ENCODE data around the gene SPAG9. TPM values are rescaled to one million over a fixed set of nuclear protein-coding genes. Genes with fewer than 3 reads are reported as not detected.

SPAG9 gene
- total RNA-seq, 1 donor from 2014 or later, result 44.1 TPM

DNA sequence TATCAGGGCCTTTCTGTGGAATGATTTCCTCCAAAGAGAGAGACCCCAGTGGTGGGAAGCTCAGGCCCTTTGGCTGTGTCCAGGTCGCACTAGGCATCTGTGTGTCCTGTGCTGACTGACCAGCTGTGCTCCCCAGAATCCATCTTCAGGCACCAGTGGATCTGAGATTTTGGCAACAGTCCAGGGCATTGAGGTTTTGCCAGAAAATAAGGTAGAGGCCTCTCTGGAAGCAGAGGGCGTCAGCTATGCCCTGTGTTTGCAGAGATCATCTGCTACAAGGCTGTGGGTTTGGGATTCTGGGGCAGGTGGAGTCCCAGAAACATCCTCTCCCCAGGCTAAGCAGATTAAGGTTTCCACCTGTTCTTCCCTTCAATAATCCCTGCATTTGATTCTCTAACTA, 197.1 kb downstream of the SPAG9 start:
- Mint-ChIP-seq H3K9me3 (no peaks in the 10 kb centered on the region), H3K27ac (no peak overlapping the region), H3K27me3 (ENCODE audit: insufficient read depth) (peaks cover 14% of the 10 kb centered on the region), H3K4me1 (ENCODE audit: low read depth) (peaks cover 22% of the 10 kb centered on the region), H3K4me3 (no peak overlapping the region), H3K36me3 (ENCODE audit: low read depth) (no peaks in the 10 kb centered on the region)
- DNase-seq (ENCODE audit: low spot score), result no peak
- intact Hi-C loops (cut with micrococcal nuclease), result no loop called here

DNA sequence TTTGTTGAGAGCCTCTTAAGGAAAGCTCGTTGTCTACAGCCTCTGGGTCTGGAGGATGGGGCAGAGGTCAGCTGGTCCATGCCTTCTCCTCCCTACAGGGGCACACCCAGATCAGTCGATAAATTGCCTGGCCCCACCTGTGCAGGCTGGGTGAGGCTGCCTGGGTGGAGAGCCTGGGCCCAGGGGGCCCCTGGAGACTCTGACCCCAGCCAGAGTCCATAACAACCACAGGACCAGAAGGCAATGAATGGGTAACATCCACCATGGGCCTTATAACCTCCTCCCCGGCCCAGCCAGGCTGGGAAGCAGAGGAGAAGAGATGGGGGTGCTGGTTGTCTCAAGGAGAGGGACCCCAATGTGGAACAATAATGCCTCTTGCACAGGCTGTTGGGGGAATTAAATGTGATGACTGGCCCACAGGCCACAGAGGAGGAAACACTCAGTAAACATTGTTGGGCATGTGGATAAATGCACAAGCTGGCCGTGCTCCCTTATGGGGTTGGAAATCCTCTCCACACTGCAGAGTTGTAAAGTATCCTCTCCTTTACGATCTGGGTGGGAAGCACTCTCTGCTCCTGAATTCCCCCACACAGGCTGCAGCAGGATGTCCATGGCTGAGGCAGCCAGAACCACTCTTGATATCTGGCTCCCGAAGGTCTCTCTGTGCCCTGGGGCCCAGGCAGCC, 197.8 kb downstream of the SPAG9 start:
- no peak for DNase-seq (ENCODE audit: low spot score)
- H3K36me3 Mint-ChIP-seq (ENCODE audit: low read depth), result no peaks in the 10 kb centered on the region
- H3K4me1 Mint-ChIP-seq (ENCODE audit: low read depth), result peaks cover 22% of the 10 kb centered on the region
- H3K4me3 Mint-ChIP-seq, result no peak overlapping the region
- H3K9me3 Mint-ChIP-seq, result no peaks in the 10 kb centered on the region
- intact Hi-C loops (cut with micrococcal nuclease), result no loop called here
- no peak overlapping the region for H3K27ac Mint-ChIP-seq
- H3K27me3 Mint-ChIP-seq (ENCODE audit: insufficient read depth), result peaks cover 9% of the 10 kb centered on the region

DNA sequence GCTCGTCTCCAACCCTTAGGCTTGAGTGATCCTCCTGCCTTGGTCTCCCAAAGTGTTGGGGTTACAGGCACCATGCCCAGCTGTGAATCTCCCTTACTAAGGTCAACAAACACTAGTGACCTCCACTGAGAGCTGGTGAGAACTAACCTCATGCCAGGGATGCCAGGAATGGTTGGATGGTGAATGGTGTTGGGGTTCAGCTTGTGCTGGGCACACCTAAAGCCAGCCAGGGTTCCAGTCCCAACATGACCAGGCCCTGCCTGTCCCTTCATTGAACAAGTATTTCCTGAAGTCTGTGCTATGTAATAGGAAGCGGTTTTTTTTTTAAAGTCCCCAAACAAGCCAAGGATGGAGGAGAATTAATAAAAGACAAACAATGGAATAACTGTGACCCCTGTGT, 198.6 kb downstream of the SPAG9 start:
- Mint-ChIP-seq H3K27me3 (ENCODE audit: insufficient read depth) (peaks cover 9% of the 10 kb centered on the region), H3K4me1 (ENCODE audit: low read depth) (peaks cover 22% of the 10 kb centered on the region), H3K4me3 (no peak overlapping the region), H3K9me3 (no peaks in the 10 kb centered on the region), H3K27ac (no peak overlapping the region), H3K36me3 (ENCODE audit: low read depth) (no peaks in the 10 kb centered on the region)
- intact Hi-C loops (cut with micrococcal nuclease), result no loop called here
- DNase-seq (ENCODE audit: low spot score), result no peak

DNA sequence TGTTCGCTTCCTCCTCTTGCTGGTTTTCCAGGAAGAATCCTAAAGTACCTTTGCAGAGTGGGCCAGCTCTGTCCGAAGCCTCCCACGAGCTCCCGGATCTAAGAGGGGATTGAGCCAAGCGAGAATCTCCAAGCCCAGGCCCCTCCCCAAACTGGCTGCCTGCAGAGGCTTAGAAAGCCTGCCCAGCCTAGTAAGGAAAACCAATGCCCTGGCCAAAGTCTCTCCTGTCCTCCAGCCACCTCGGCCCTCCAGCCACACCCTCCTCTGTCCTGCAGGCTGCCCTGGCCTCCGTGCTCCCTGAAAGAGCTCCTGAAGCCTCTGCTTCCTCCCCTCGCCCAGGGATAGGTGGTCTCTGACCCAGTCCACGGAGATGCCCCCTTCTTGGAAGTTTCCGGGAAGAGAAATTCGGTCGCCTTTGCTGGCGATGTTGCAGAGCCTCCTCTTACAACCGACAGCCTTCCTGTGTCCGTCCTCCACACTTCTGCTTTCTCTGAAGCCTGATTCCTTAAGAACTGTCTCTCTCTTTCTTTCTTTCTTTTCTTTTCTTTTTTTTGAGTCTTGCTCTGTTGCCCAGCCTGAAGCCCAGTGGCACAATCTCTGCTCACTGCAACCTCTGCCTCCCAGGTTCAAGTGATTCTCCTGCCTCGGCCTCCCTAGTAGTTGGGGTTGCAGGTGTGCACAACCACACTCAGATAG, 199.6 kb downstream of the SPAG9 start:
- Mint-ChIP-seq H3K9me3 (no peaks in the 10 kb centered on the region), H3K27me3 (ENCODE audit: insufficient read depth) (peaks cover 9% of the 10 kb centered on the region), H3K4me3 (no peak overlapping the region), H3K27ac (peak overlapping the region; percentile 52), H3K36me3 (ENCODE audit: low read depth) (no peaks in the 10 kb centered on the region), H3K4me1 (ENCODE audit: low read depth) (peaks cover 23% of the 10 kb centered on the region)
- intact Hi-C loops (cut with micrococcal nuclease), result no loop called here
- no peak for DNase-seq (ENCODE audit: low spot score)

DNA sequence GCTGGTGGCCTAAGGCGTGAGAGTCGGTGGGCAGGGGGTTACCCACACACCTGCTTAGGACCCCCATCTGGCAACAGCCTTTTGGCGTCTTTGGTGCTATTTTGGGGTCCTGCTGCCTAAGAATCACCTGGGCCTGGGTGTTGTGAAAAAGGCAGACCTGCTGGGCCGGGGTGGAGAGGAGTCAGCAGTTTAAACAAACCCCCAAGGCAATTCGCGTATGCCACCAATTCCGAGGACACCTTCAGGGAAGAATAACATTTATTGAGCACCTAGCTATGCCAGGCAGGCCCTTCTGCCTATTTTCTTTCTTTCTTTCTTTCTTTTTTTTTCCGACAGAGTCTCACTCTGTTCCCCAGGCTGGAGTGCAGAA, 200.6 kb downstream of the SPAG9 start:
- Mint-ChIP-seq H3K4me1 (ENCODE audit: low read depth) (peaks cover 27% of the 10 kb centered on the region), H3K36me3 (ENCODE audit: low read depth) (peaks cover 2% of the 10 kb centered on the region), H3K27ac (peak overlapping the region; percentile 98), H3K27me3 (ENCODE audit: insufficient read depth) (peaks cover 8% of the 10 kb centered on the region), H3K4me3 (no peak overlapping the region), H3K9me3 (no peaks in the 10 kb centered on the region)
- intact Hi-C loops (cut with micrococcal nuclease), result no loop called here
- no peak for DNase-seq (ENCODE audit: low spot score)

DNA sequence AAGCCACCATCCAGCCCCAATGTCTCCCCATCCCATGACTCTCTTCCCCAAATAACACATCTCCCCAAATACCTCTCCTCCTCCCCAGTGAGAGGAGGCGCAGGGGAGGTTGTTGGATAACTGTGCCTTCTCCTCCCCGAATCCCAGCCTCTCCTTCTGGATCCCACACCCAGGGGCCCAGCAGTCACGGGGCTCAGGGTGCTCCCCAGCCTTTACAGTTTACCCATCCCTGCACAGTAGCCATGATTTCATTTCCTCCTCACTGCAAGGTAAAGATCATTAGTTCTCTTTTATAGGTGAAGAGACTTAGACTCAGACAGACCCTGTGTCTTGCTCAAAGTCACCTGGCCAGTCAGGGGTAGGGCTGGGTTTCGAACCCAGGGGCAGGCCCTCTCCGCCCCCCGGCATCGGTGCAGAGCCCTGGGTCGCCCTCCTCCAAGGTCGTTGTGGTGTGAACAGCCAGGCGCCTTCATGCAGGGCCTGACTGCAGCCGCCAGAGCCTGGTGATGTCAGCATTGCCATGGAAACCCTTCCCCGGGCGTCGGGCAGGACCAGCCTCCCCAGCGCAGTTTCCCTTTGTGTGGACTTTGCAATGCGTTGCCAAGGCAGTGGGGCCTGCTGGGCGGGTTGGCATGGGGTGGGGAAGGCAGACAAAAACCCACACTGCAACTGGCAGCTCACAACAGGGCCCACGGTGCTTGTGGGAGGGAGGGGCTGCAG, 201.2 kb downstream of the SPAG9 start:
- H3K36me3 Mint-ChIP-seq (ENCODE audit: low read depth), result peaks cover 2% of the 10 kb centered on the region
- peak overlapping the region; percentile 98 for H3K27ac Mint-ChIP-seq
- no peaks in the 10 kb centered on the region for H3K9me3 Mint-ChIP-seq
- peak; percentile 81 for DNase-seq (ENCODE audit: low spot score)
- intact Hi-C loops (cut with micrococcal nuclease), result loop anchor here (1.0 kb wide), 2 partner anchors 25 to 52 kb away; no protein-coding TSS in a partner anchor
- peaks cover 2% of the 10 kb centered on the region for H3K27me3 Mint-ChIP-seq (ENCODE audit: insufficient read depth)
- peaks cover 27% of the 10 kb centered on the region for H3K4me1 Mint-ChIP-seq (ENCODE audit: low read depth)
- H3K4me3 Mint-ChIP-seq, result peak overlapping the region; percentile 49

DNA sequence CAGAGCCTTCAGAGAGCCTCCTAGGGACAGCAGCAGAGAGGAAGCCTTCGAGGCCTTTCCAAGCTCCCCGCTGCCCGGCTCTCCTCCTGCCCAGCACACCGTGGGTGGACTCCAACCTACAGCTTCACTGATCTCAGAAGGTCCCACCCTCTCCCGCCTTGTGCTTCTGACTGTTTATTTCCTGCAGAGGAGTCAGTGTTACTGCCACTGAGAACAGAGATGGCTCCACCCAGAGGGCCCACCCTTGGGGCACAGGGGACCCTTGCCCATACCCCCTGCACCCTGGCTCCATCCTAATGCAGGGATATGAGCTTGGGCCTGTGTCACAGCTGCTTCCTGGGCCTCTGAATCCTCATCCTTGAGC, 201.8 kb downstream of the SPAG9 start:
- no peaks in the 10 kb centered on the region for H3K9me3 Mint-ChIP-seq
- intact Hi-C loops (cut with micrococcal nuclease), result loop anchor here (1.0 kb wide), 2 partner anchors 25 to 52 kb away; no protein-coding TSS in a partner anchor
- H3K4me1 Mint-ChIP-seq (ENCODE audit: low read depth), result peaks cover 29% of the 10 kb centered on the region
- peak overlapping the region; percentile 98 for H3K27ac Mint-ChIP-seq
- peak overlapping the region; percentile 49 for H3K4me3 Mint-ChIP-seq
- peaks cover 2% of the 10 kb centered on the region for H3K27me3 Mint-ChIP-seq (ENCODE audit: insufficient read depth)
- H3K36me3 Mint-ChIP-seq (ENCODE audit: low read depth), result peaks cover 2% of the 10 kb centered on the region
- no peak for DNase-seq (ENCODE audit: low spot score)

GRCh38 chr17:50918071-50918932, 202.4 kb downstream of the SPAG9 start:
- Mint-ChIP-seq H3K4me1 (ENCODE audit: low read depth) (peaks cover 33% of the 10 kb centered on the region), H3K9me3 (no peaks in the 10 kb centered on the region), H3K4me3 (no peak overlapping the region), H3K27ac (peak overlapping the region; percentile 18), H3K36me3 (ENCODE audit: low read depth) (peaks cover 2% of the 10 kb centered on the region), H3K27me3 (ENCODE audit: insufficient read depth) (peaks cover 2% of the 10 kb centered on the region)
- no peak for DNase-seq (ENCODE audit: low spot score)
- intact Hi-C loops (cut with micrococcal nuclease), result no loop called here

DNA sequence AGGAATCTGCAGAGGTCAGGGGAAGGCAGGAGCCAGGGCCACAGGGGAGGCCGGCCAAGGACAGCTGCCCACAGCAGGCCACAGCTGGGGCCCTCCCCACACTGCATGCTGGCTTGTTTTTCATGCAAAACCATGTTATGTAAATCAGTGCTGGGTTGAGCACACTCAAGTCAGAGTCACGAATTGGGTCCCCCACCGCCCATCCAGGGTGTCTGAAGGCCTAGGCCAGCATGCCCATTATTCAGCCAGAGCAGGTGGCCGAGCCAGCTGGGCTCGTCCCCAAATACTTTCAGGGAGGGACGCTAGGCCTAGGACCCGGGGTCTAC, 203.3 kb downstream of the SPAG9 start:
- Mint-ChIP-seq H3K4me3 (no peak overlapping the region), H3K27ac (no peak overlapping the region), H3K27me3 (ENCODE audit: insufficient read depth) (no peaks in the 10 kb centered on the region), H3K9me3 (no peaks in the 10 kb centered on the region), H3K4me1 (ENCODE audit: low read depth) (peaks cover 33% of the 10 kb centered on the region), H3K36me3 (ENCODE audit: low read depth) (peaks cover 2% of the 10 kb centered on the region)
- no peak for DNase-seq (ENCODE audit: low spot score)
- intact Hi-C loops (cut with micrococcal nuclease), result no loop called here

DNA sequence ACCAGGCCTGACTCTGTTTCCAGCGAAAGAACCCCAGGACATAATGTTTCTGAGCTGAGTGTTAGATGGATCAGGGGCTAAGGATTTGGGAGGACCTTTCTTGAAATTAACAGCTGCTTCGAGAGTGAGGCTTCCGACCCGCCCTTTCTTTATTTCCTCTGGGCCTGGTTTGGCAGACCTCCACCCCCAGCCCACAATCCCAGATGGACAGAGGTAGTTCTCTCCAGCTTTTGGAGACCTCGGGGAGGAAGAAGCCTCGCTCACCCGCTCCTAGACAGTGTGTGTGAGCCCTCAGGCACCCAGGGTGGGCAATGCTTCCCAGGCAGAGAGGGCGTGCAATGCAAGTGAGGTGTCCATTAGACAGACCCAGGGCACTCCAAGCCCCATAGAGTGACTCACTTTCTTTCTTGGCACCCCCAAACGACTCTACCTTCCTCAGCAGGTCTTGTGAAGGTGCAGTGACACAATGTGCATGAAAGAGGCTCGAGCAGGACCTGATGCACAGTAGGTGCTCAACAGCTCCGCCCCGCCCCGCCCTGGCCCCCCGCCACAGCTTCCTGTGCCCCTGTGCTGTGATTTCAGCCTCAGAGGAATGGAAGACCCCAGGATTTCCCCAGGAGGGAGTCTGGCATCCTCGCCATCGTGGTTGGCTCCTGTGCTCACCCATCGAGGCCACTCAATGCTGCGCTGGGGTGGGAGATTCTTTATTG, 203.8 kb downstream of the SPAG9 start:
- Mint-ChIP-seq H3K36me3 (ENCODE audit: low read depth) (peaks cover 2% of the 10 kb centered on the region), H3K27ac (peak overlapping the region; percentile 78), H3K27me3 (ENCODE audit: insufficient read depth) (no peaks in the 10 kb centered on the region), H3K4me3 (no peak overlapping the region), H3K4me1 (ENCODE audit: low read depth) (peaks cover 33% of the 10 kb centered on the region), H3K9me3 (no peaks in the 10 kb centered on the region)
- intact Hi-C loops (cut with micrococcal nuclease), result no loop called here
- DNase-seq (ENCODE audit: low spot score), result no peak

GRCh38 chr17:50916026-50916707, 204.5 kb downstream of the SPAG9 start:
- H3K4me3 Mint-ChIP-seq, result no peak overlapping the region
- peaks cover 38% of the 10 kb centered on the region for H3K4me1 Mint-ChIP-seq (ENCODE audit: low read depth)
- intact Hi-C loops (cut with micrococcal nuclease), result no loop called here
- DNase-seq (ENCODE audit: low spot score), result no peak
- H3K9me3 Mint-ChIP-seq, result no peaks in the 10 kb centered on the region
- H3K27ac Mint-ChIP-seq, result peak overlapping the region; percentile 78
- H3K27me3 Mint-ChIP-seq (ENCODE audit: insufficient read depth), result no peaks in the 10 kb centered on the region
- peaks cover 2% of the 10 kb centered on the region for H3K36me3 Mint-ChIP-seq (ENCODE audit: low read depth)
